GM21737 (cell line): ENCODE results near the gene GPR15LG.

Experiments
- ATAC-seq: cut with Tn5 transposase; IDR thresholded peaks from one replicate; pipeline ENCODE4 v1.9.1; 2021; ENCODE audit warnings: mild to moderate bottlenecking, moderate library complexity; ENCODE audit not compliant: unreplicated experiment

The GPR15LG gene

GRCh38 chr10:84193327-84193726 is 19.7 kb downstream of the GPR15LG start:
- ATAC-seq, result no peak

GRCh38 chr10:84193846-84194423 is 20.3 kb downstream of the GPR15LG start:
- ATAC-seq, result no peak

- ATAC-seq, result peak; percentile 67
These were observed 20.9 kb downstream of the GPR15LG start, which contains the start of gene CDHR1 for GRCh38 chr10:84194424-84195043. TSS of gene CDHR1 (plus strand) at chr10:84194537. CDS start at chr10:84194761, 224 bp downstream.

- no peak for ATAC-seq
These were observed 21.6 kb downstream of the GPR15LG start for GRCh38 chr10:84195044-84195830.

- ATAC-seq, result no peak
These were observed 22.5 kb downstream of the GPR15LG start for GRCh38 chr10:84196083-84196482.

- ATAC-seq, result no peak
These were observed 23.3 kb downstream of the GPR15LG start for GRCh38 chr10:84196941-84197340.

- no peak for ATAC-seq
These were observed 24.0 kb downstream of the GPR15LG start for GRCh38 chr10:84197643-84198042.

GRCh38 chr10:84198206-84198915 is 24.8 kb downstream of the GPR15LG start:
- ATAC-seq, result no peak

- ATAC-seq, result no peak
These were observed 27.1 kb downstream of the GPR15LG start for GRCh38 chr10:84200537-84201243.

- ATAC-seq, result no peak
These were observed 27.6 kb downstream of the GPR15LG start for GRCh38 chr10:84201244-84201606.

GRCh38 chr10:84201682-84202081 is 28.1 kb downstream of the GPR15LG start:
- no peak for ATAC-seq

GRCh38 chr10:84202349-84202748 is 28.7 kb downstream of the GPR15LG start:
- no peak for ATAC-seq

GRCh38 chr10:84204122-84204521 is 30.5 kb downstream of the GPR15LG start:
- ATAC-seq, result no peak

- ATAC-seq, result no peak
These were observed 31.0 kb downstream of the GPR15LG start for GRCh38 chr10:84204610-84205009.

- ATAC-seq, result peak; percentile 70
These were observed 31.6 kb downstream of the GPR15LG start for GRCh38 chr10:84205049-84205852.

- ATAC-seq, result no peak
These were observed 32.4 kb downstream of the GPR15LG start for GRCh38 chr10:84205853-84206525.

- ATAC-seq, result no peak
These were observed 34.4 kb downstream of the GPR15LG start for GRCh38 chr10:84208023-84208422.

- ATAC-seq, result no peak
These were observed 38.0 kb downstream of the GPR15LG start for GRCh38 chr10:84211566-84211965.

- no peak for ATAC-seq
These were observed 38.4 kb downstream of the GPR15LG start for GRCh38 chr10:84212014-84212413.
